ENCODE results near the gene TEX13A. TPM values are rescaled to one million over a fixed set of nuclear protein-coding genes. Genes with fewer than 3 reads are reported as not detected.
"Not testable (repeated sequence)": the region's sequence is repeated elsewhere in the genome, so short reads cannot be mapped to it uniquely, and the experiment has no call there.

TEX13A gene
- not detected for total RNA-seq

- DNase-seq (ENCODE audit: low spot score) (no peak), ATAC-seq (no peak)
Observed at GRCh38 chrX:105220636-105221035, at the start of gene TEX13A. TEX13A (minus strand) TSS chrX:105220694; CDS start chrX:105220397, 297 bp downstream.

GRCh38 chrX:105269386-105269785, 48.9 kb upstream of the TEX13A start:
- ATAC-seq (no peak), DNase-seq (ENCODE audit: low spot score) (no peak)

- ATAC-seq (no peak), DNase-seq (ENCODE audit: low spot score) (no peak)
Observed at GRCh38 chrX:105267167-105267566, 46.7 kb upstream of the TEX13A start.

GRCh38 chrX:105266456-105266855, 46.0 kb upstream of the TEX13A start:
- DNase-seq (ENCODE audit: low spot score), result no peak
- no peak for ATAC-seq

GRCh38 chrX:105265093-105265492, 44.6 kb upstream of the TEX13A start:
- ATAC-seq (no peak), DNase-seq (ENCODE audit: low spot score) (no peak)

- DNase-seq (ENCODE audit: low spot score) (no peak), ATAC-seq (no peak)
Observed at GRCh38 chrX:105263801-105264200, 43.3 kb upstream of the TEX13A start.

GRCh38 chrX:105263171-105263570, 42.7 kb upstream of the TEX13A start:
- DNase-seq (ENCODE audit: low spot score), result no peak
- no peak for ATAC-seq

- no peak for ATAC-seq
- DNase-seq (ENCODE audit: low spot score), result no peak
Observed at GRCh38 chrX:105260291-105261043, 40.0 kb upstream of the TEX13A start.

- DNase-seq (ENCODE audit: low spot score) (no peak), ATAC-seq (no peak)
Observed at GRCh38 chrX:105241056-105241455, 20.6 kb upstream of the TEX13A start.

- ATAC-seq; DNase-seq (ENCODE audit: low spot score): not testable (repeated sequence)
Observed at GRCh38 chrX:105237407-105237806, 16.9 kb upstream of the TEX13A start.

GRCh38 chrX:105229146-105229545, 8.7 kb upstream of the TEX13A start:
- ATAC-seq (peak; percentile 51), DNase-seq (ENCODE audit: low spot score) (no peak)

- no peak for DNase-seq (ENCODE audit: low spot score)
- peak; percentile 92 for ATAC-seq
Observed at GRCh38 chrX:105228602-105229001, 8.1 kb upstream of the TEX13A start.

GRCh38 chrX:105226499-105226898, 6.0 kb upstream of the TEX13A start:
- DNase-seq (ENCODE audit: low spot score) (no peak), ATAC-seq (no peak)

- no peak for ATAC-seq
- no peak for DNase-seq (ENCODE audit: low spot score)
Observed at GRCh38 chrX:105221374-105221773, 880 bp upstream of the TEX13A start.

GRCh38 chrX:105219454-105220401, 766 bp downstream of the TEX13A start:
- ATAC-seq (no peak), DNase-seq (ENCODE audit: low spot score) (no peak)

GRCh38 chrX:105211066-105211575, 9.4 kb downstream of the TEX13A start:
- no peak for ATAC-seq
- no peak for DNase-seq (ENCODE audit: low spot score)

GRCh38 chrX:105210258-105210657, 10.2 kb downstream of the TEX13A start:
- no peak for DNase-seq (ENCODE audit: low spot score)
- ATAC-seq, result no peak

GRCh38 chrX:105209406-105209805, 11.1 kb downstream of the TEX13A start:
- ATAC-seq (peak; percentile 60), DNase-seq (ENCODE audit: low spot score) (no peak)

GRCh38 chrX:105191878-105192277, 28.6 kb downstream of the TEX13A start:
- peak; percentile 88 for ATAC-seq

GRCh38 chrX:105190252-105190853, 30.1 kb downstream of the TEX13A start:
- ATAC-seq, result peak; percentile 79

More at GRCh38 chrX:105191878-105192277, 28.6 kb downstream of the TEX13A start:
- no peak for DNase-seq (ENCODE audit: low spot score)

GRCh38 chrX:105189093-105189492, 31.4 kb downstream of the TEX13A start:
- DNase-seq (ENCODE audit: low spot score), result no peak
- ATAC-seq, result no peak

More at GRCh38 chrX:105190252-105190853, 30.1 kb downstream of the TEX13A start:
- DNase-seq (ENCODE audit: low spot score), result no peak

Data from left lobe of liver (tissue), 2 donors.